HEK293 (cell line): Measurements from ENCODE around the gene PRPF38A.

ENCODE experiments used
- CTCF ChIA-PET: fragments of 350-600 bp; formaldehyde crosslinking; extraction: SDS; loops from one replicate; lab custom pipeline; 2021; ENCODE audit warnings: antibody characterized with exemption; lab: Yijun Ruan, JAX
- POLR2A ChIA-PET: fragments of 300-600 bp; formaldehyde crosslinking; extraction: SDS; loops from one replicate; lab custom pipeline; 2020; ENCODE audit warnings: antibody characterized with exemption, inconsistent platforms; lab: Yijun Ruan, JAX
- H3K27ac ChIP-seq: fragments of 200-500 bp; sonication (Bioruptor generic); 2 replicates; pipeline ENCODE4 v1.5.1; 2014; ENCODE audit warnings: low read depth, low read length, control low read depth, inconsistent platforms; ENCODE audit errors: extremely low read depth
- H3K36me3 ChIP-seq, 2 experiments: fragments of 200-500 bp in 1 of 2; sonication (Bioruptor generic) in 1 of 2; 1 replicate in 1 of 2; 2 replicates in 1 of 2; pipeline ENCODE4 v1.5.1; 2014 to 2017; ENCODE audit warnings: inconsistent platforms in 2 of 2, low read length in 2 of 2; ENCODE audit not compliant: control insufficient read depth in 2 of 2, insufficient read depth in 1 of 2
- H3K4me1 ChIP-seq: fragments of 200-500 bp; sonication (Bioruptor generic); 2 replicates; pipeline ENCODE4 v1.5.1; 2014; ENCODE audit warnings: mild to moderate bottlenecking, low read length, inconsistent platforms; ENCODE audit not compliant: control insufficient read depth, insufficient read depth
- H3K4me3 ChIP-seq: 2 replicates; pipeline ENCODE4 v1.5.1; 2011; ENCODE audit warnings: low read depth, mild to moderate bottlenecking, control low read depth, low read length, moderate library complexity
- H3K9me3 ChIP-seq: fragments of 200-500 bp; sonication (Bioruptor generic); 2 replicates; pipeline ENCODE4 v1.5.1; 2014; ENCODE audit warnings: low read depth, low read length, inconsistent platforms; ENCODE audit not compliant: control insufficient read depth, insufficient read depth
- GFI1B ChIP-seq: fragments of 450-650 bp; formaldehyde crosslinking; IDR thresholded peaks from 2 replicates; pipeline ENCODE4 v1.5.1; 2016; ENCODE audit warnings: missing biosample characterization, missing genetic modification characterization
- INSM2 ChIP-seq: fragments of 450-650 bp; formaldehyde crosslinking; IDR thresholded peaks from 2 replicates; pipeline ENCODE4 v1.5.1; 2016; ENCODE audit warnings: missing biosample characterization, missing genetic modification characterization
- OSR2 ChIP-seq: fragments of 450-650 bp; formaldehyde crosslinking; IDR thresholded peaks from 2 replicates; pipeline ENCODE4 v1.5.1; 2016; ENCODE audit warnings: missing biosample characterization, missing genetic modification characterization
- PRDM1 ChIP-seq: fragments of 450-650 bp; formaldehyde crosslinking; IDR thresholded peaks from 2 replicates; pipeline ENCODE4; 2016; ENCODE audit warnings: missing biosample characterization, missing genetic modification characterization
- SETDB1 ChIP-seq: IDR thresholded peaks from one replicate; pipeline ENCODE4 v1.6.1; 2017; ENCODE audit warnings: mild to moderate bottlenecking, low read length, moderate library complexity, mixed read lengths; ENCODE audit not compliant: insufficient read length
- SP7 ChIP-seq: fragments of 450-650 bp; formaldehyde crosslinking; IDR thresholded peaks from 2 replicates; pipeline ENCODE4 v1.5.1; 2016; ENCODE audit warnings: missing biosample characterization, missing genetic modification characterization
- TCF7L2 ChIP-seq: IDR thresholded peaks from 2 replicates; pipeline ENCODE4 v1.6.1; 2011; ENCODE audit warnings: low read depth, mild to moderate bottlenecking, inconsistent platforms, low read length, moderate library complexity, borderline replicate concordance
- ZBTB21 ChIP-seq: fragments of 450-650 bp; formaldehyde crosslinking; IDR thresholded peaks from 2 replicates; pipeline ENCODE4 v1.5.1; 2017; ENCODE audit warnings: missing biosample characterization, missing genetic modification characterization
- ZNF114 ChIP-seq: fragments of 450-650 bp; formaldehyde crosslinking; IDR thresholded peaks from 2 replicates; pipeline ENCODE4 v1.5.0; 2017; ENCODE audit warnings: missing biosample characterization, missing genetic modification characterization
- ZNF121 ChIP-seq: fragments of 450-650 bp; formaldehyde crosslinking; IDR thresholded peaks from 2 replicates; pipeline ENCODE4 v1.5.1; 2016; ENCODE audit warnings: missing biosample characterization, missing genetic modification characterization
- ZNF221 ChIP-seq: fragments of 450-650 bp; formaldehyde crosslinking; IDR thresholded peaks from 2 replicates; pipeline ENCODE4 v1.5.1; 2017; ENCODE audit warnings: missing biosample characterization, missing genetic modification characterization, borderline replicate concordance
- ZNF24 ChIP-seq: fragments of 450-650 bp; formaldehyde crosslinking; IDR thresholded peaks from 2 replicates; pipeline ENCODE4 v1.5.1; 2016; ENCODE audit warnings: missing biosample characterization, missing genetic modification characterization
- ZNF280C ChIP-seq: fragments of 450-650 bp; formaldehyde crosslinking; IDR thresholded peaks from 2 replicates; pipeline ENCODE4 v1.5.1; 2016; ENCODE audit warnings: missing biosample characterization, missing genetic modification characterization
- ZNF302 ChIP-seq: fragments of 450-650 bp; formaldehyde crosslinking; IDR thresholded peaks from 2 replicates; pipeline ENCODE4 v1.5.1; 2016; ENCODE audit warnings: missing biosample characterization, missing genetic modification characterization, low read depth
- ZNF335 ChIP-seq: fragments of 450-650 bp; formaldehyde crosslinking; conservative IDR thresholded peaks from 2 replicates; pipeline ENCODE4 v1.5.1; 2016; ENCODE audit warnings: missing biosample characterization, missing genetic modification characterization
- ZNF350 ChIP-seq: fragments of 450-650 bp; formaldehyde crosslinking; IDR thresholded peaks from 2 replicates; pipeline ENCODE4 v1.5.0; 2017; ENCODE audit warnings: missing biosample characterization, mild to moderate bottlenecking, missing genetic modification characterization
- ZNF394 ChIP-seq: fragments of 450-650 bp; formaldehyde crosslinking; IDR thresholded peaks from 2 replicates; pipeline ENCODE4 v1.5.1; 2016; ENCODE audit warnings: missing biosample characterization, missing genetic modification characterization, mild to moderate bottlenecking, moderate library complexity, borderline replicate concordance
- ZNF501 ChIP-seq: fragments of 450-650 bp; formaldehyde crosslinking; IDR thresholded peaks from 2 replicates; pipeline ENCODE4 v1.5.1; 2016; ENCODE audit warnings: missing biosample characterization, missing genetic modification characterization
- ZNF514 ChIP-seq: fragments of 450-650 bp; formaldehyde crosslinking; IDR thresholded peaks from 2 replicates; pipeline ENCODE4 v1.5.1; 2016; ENCODE audit warnings: missing biosample characterization, missing genetic modification characterization
- ZNF677 ChIP-seq: fragments of 450-650 bp; IDR thresholded peaks from 2 replicates; pipeline ENCODE4 v1.5.0; 2018; ENCODE audit warnings: missing biosample characterization, mild to moderate bottlenecking, missing genetic modification characterization, moderate library complexity
- ZNF747 ChIP-seq: fragments of 450-650 bp; formaldehyde crosslinking; IDR thresholded peaks from 2 replicates; pipeline ENCODE4 v1.5.1; 2016; ENCODE audit warnings: missing biosample characterization, missing genetic modification characterization
- ZSCAN30 ChIP-seq: fragments of 450-650 bp; IDR thresholded peaks from 2 replicates; pipeline ENCODE4 v1.5.1; 2018; ENCODE audit warnings: missing biosample characterization, mild to moderate bottlenecking, missing genetic modification characterization, moderate library complexity
- TF ChIP-seq, protein P1 (sequence below): fragments of 450-650 bp; formaldehyde crosslinking; IDR thresholded peaks from 2 replicates; pipeline ENCODE4 v1.5.1; 2016; ENCODE audit warnings: missing biosample characterization, missing genetic modification characterization, low read depth

The PRPF38A gene

GRCh38 chr1:52436817-52437216, 32.4 kb downstream of the PRPF38A start (continued):
- no peak for TF ChIP-seq ZNF501 (tag by site-specific recombination)
- TF ChIP-seq ZNF114 (tag by site-specific recombination): no peak
- TF ChIP-seq, protein P1, sequence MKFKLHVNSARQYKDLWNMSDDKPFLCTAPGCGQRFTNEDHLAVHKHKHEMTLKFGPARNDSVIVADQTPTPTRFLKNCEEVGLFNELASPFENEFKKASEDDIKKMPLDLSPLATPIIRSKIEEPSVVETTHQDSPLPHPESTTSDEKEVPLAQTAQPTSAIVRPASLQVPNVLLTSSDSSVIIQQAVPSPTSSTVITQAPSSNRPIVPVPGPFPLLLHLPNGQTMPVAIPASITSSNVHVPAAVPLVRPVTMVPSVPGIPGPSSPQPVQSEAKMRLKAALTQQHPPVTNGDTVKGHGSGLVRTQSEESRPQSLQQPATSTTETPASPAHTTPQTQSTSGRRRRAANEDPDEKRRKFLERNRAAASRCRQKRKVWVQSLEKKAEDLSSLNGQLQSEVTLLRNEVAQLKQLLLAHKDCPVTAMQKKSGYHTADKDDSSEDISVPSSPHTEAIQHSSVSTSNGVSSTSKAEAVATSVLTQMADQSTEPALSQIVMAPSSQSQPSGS (tag by site-specific recombination): no peak
- no peak for TF ChIP-seq ZNF677 (tag by site-specific recombination)

- Histone ChIP-seq H3K27ac (no peak overlapping the region), H3K4me3 (no peak overlapping the region), H3K4me1 (no peaks in the 10 kb centered on the region), H3K9me3 (no peaks in the 10 kb centered on the region), H3K36me3 (peaks cover 15 to 82% of the 10 kb centered on the region in 2 experiments; a peak in 2 of 3 replicates)
- POLR2A ChIA-PET: no interaction called here
- CTCF ChIA-PET: no interaction called here
- TF ChIP-seq ZNF747 (no peak), ZNF221 (tag by site-specific recombination) (no peak), SETDB1 (no peak), SP7 (tag by site-specific recombination) (no peak), ZSCAN30 (tag by site-specific recombination) (no peak), ZNF350 (no peak), GFI1B (no peak), ZNF514 (no peak), INSM2 (no peak), ZNF394 (tag by site-specific recombination) (no peak), ZNF335 (tag by site-specific recombination) (no peak), ZNF24 (tag by site-specific recombination) (no peak), ZNF302 (tag by site-specific recombination) (no peak), OSR2 (tag by site-specific recombination) (no peak), TCF7L2 (no peak), PRDM1 (tag by site-specific recombination) (no peak), ZNF121 (tag by site-specific recombination) (no peak), ZBTB21 (tag by site-specific recombination) (no peak), ZNF280C (no peak)
Observed at GRCh38 chr1:52439976-52440375, 35.6 kb downstream of the PRPF38A start.
